Measurements from ENCODE around the gene OR5D16. TPM values are rescaled to one million over a fixed set of nuclear protein-coding genes. Genes with fewer than 3 reads are reported as not detected.
"Not testable (repeated sequence)": the region's sequence is repeated elsewhere in the genome, so short reads cannot be mapped to it uniquely, and the experiment has no call there.

The OR5D16 gene
- total RNA-seq = under 1 TPM in 1 of 8 experiments, not detected in 7; 0.38 TPM

DNA sequence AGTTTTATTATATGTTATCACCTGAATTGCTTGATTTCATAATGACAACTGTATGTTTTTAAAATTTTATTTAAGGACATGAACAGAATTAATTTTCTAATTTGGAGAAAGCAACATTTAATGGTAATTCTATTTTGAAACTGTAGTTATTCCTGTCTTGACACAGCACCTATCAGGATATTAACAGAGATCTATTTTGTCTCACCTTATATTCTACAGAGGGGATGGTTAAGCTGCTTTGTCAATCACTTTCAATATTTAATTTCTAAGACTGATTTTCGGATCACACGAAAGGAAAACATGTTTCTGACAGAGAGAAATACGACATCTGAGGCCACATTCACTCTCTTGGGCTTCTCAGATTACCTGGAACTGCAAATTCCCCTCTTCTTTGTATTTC lies at the start of gene OR5D16:
OR5D16 (plus strand) TSS at position 301 of the 400 bp plus-strand sequence; CDS start at position 301, 0 bp downstream.
- in situ Hi-C loops (cut with MboI; ENCODE audit: low pct_unique_long_range_greater_than_20kb in 2 of 9, low sequenced_read_pairs in 9 of 9, unreplicated experiment in 9 of 9) = no loop called here
- H3K4me1 ChIP-seq (replicated peaks in 1 of 2) = no peaks in the 10 kb centered on the region
- H3K27ac ChIP-seq = no peak within 1 kb of the TSS
- no peak within 1 kb of the TSS for H3K4me3 ChIP-seq
- 0 to 36% (median 10%) methylated on average over 1 to 3 of the region's 3 CpGs for WGBS, 10 experiments
- no peak for ATAC-seq (replicated peaks in 6 of 8)

DNA sequence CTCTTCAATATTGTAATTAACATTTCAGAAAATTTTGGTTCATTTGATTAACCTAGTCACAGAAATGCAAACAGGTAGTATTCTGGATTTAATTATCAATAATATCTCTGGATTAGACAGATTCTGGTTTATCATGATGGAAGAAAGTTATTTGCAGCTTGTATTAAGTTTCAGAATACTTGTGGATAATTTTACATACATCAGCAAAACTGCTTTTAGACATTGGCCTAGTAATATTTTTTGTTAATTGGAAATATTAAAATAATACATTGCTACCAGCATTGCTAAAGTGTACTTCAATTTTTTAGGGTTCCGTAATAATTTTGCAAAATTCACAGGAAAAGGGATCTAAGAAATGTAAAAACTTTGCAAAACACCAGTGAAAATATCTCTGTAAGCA lies 46.9 kb upstream of the OR5D16 start:
- in situ Hi-C loops (cut with MboI; ENCODE audit: low pct_unique_long_range_greater_than_20kb in 2 of 9, low sequenced_read_pairs in 9 of 9, unreplicated experiment in 9 of 9) = no loop called here
- ATAC-seq (replicated peaks in 6 of 8) = no peak
- no peak overlapping the region for H3K27ac ChIP-seq
- WGBS, 10 experiments = 0 to 89% (median 70%) methylated on average over 1 of the region's 1 CpG
- H3K4me1 ChIP-seq (replicated peaks in 1 of 2) = no peaks in the 10 kb centered on the region
- H3K4me3 ChIP-seq = no peak overlapping the region

DNA sequence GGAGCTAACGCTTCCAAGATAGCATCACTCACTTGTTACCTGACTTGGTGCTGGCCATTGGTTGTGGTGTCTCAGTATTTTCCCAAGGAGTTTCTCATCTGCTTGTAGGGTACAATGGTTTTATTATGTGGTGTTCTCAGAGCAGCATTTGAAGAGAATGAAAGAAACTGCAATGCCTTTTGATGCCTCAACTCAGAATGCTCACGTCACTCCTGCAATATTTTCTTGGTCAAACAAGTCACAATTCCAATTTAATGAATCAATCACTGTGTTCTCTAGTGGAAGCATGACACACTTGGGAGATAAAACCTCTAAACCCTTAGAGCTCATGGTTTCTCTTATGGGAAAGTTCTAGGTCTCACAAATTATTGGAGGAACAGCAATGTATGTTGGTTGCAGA lies 45.2 kb upstream of the OR5D16 start:
- no peak overlapping the region for H3K4me3 ChIP-seq
- 0 to 100% (median 54%) methylated on average over 1 to 2 of the region's 2 CpGs; no CpG with 5 or more reads in 3 of the 10 experiments for WGBS, 10 experiments
- H3K4me1 ChIP-seq (replicated peaks in 1 of 2) = no peaks in the 10 kb centered on the region
- no peak overlapping the region for H3K27ac ChIP-seq
- no peak for ATAC-seq (replicated peaks in 6 of 8)
- in situ Hi-C loops (cut with MboI; ENCODE audit: low pct_unique_long_range_greater_than_20kb in 2 of 9, low sequenced_read_pairs in 9 of 9, unreplicated experiment in 9 of 9) = no loop called here

DNA sequence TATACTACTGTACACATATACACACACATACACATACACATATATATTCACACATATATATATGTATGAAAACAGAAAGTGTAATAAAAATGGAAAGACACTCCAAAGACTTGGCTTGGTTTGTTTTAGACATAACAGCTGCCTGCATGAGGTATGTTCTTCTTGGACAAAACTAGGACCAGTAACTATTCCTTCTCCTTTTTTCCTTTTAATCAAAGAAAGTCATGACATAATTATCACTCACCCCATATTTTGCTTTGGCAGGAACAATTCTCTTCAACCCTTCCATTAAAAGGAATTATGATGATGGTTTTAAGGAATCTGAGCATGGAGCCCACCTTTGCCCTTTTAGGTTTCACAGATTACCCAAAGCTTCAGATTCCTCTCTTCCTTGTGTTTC lies 43.3 kb upstream of the OR5D16 start, which contains the start of gene OR5D14:
OR5D14 (plus strand) TSS at position 301 of the 400 bp plus-strand sequence; CDS start at position 301, 0 bp downstream.
- H3K4me1 ChIP-seq (replicated peaks in 1 of 2) = no peaks in the 10 kb centered on the region
- H3K27ac ChIP-seq = no peak within 1 kb of the TSS
- no peak within 1 kb of the TSS for H3K4me3 ChIP-seq
- in situ Hi-C loops (cut with MboI; ENCODE audit: low pct_unique_long_range_greater_than_20kb in 2 of 9, low sequenced_read_pairs in 9 of 9, unreplicated experiment in 9 of 9) = no loop called here
- no peak for ATAC-seq (replicated peaks in 6 of 8)

DNA sequence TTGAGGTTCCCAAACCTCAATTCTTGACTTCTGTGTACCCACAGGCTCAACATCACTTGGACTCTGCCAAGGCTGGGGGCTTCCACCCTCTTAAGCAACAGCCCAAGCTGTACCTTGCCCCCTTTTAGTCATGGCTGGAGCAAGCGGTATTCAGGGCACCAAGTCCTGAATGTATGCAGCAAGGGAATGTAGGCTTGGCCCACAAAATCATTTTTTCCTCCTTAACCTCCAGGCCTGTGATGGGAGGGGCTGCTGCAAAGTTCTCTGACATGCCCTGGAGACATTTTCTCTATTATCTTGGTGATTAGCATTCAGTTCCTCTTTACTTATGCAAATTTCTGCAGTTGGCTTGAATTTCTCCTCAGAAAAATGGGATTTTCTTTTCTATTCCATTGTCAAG lies 32.3 kb upstream of the OR5D16 start:
- 11 to 75% (median 70%) methylated on average over 1 of the region's 1 CpG; no CpG with 5 or more reads in 7 of the 10 experiments for WGBS, 10 experiments
- Histone ChIP-seq H3K4me3 (no peak overlapping the region), H3K4me1 (replicated peaks in 1 of 2) (no peaks in the 10 kb centered on the region), H3K27ac (no peak overlapping the region)
- no peak for ATAC-seq (replicated peaks in 6 of 8)
- in situ Hi-C loops (cut with MboI; ENCODE audit: low pct_unique_long_range_greater_than_20kb in 2 of 9, low sequenced_read_pairs in 9 of 9, unreplicated experiment in 9 of 9) = no loop called here

DNA sequence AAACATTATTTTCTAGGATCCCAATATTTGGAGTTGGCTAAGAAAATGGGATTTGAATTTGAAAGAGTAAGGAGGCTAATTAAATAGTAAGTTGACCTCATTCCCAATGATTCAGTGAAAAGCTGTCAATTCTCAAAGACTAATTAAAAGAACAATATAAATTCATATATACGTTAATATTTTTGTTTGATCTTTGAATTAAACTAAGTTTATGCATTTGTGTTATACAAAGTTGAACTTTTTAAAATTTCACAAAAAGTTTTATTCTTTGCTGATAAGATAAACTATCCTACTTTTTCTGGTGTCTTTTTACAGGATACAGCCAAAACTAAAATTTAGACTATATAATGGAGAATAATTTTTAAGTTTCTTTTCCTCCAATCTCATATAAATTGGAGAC lies 27.5 kb upstream of the OR5D16 start, which contains the start of gene OR5L1:
OR5L1 (plus strand) TSS at position 301 of the 400 bp plus-strand sequence. CDS start 100 bp downstream, outside the sequence.
- no peak for ATAC-seq (replicated peaks in 6 of 8)
- Histone ChIP-seq H3K4me3 (no peak within 1 kb of the TSS), H3K4me1 (replicated peaks in 1 of 2) (no peaks in the 10 kb centered on the region), H3K27ac (no peak within 1 kb of the TSS)
- in situ Hi-C loops (cut with MboI; ENCODE audit: low pct_unique_long_range_greater_than_20kb in 2 of 9, low sequenced_read_pairs in 9 of 9, unreplicated experiment in 9 of 9) = no loop called here
- WGBS, 10 experiments = 29 to 86% (median 40%) methylated on average over 1 of the region's 1 CpG

DNA sequence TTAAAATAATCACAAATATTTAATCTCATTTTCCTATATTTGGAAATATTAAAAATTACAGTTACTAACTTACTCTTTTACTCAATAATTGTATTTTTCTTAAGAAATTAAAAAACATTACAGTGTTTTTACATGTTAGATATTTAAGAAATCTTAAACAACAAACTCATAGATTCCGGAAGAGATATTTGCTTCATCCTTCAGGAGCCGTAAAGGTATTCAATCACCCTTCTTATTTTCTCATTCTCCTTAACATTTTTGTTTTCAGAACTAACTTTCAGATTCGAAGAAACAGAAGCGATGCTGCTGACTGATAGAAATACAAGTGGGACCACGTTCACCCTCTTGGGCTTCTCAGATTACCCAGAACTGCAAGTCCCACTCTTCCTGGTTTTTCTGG lies 19.2 kb upstream of the OR5D16 start, which contains the start of gene OR5D18:
OR5D18 (plus strand) TSS at position 301 of the 400 bp plus-strand sequence; CDS start at position 301, 0 bp downstream.
- WGBS, 10 experiments = 22 to 80% (median 61%) methylated on average over 1 to 5 of the region's 5 CpGs
- no peaks in the 10 kb centered on the region for H3K4me1 ChIP-seq (replicated peaks in 1 of 2)
- in situ Hi-C loops (cut with MboI; ENCODE audit: low pct_unique_long_range_greater_than_20kb in 2 of 9, low sequenced_read_pairs in 9 of 9, unreplicated experiment in 9 of 9) = no loop called here
- no peak within 1 kb of the TSS for H3K27ac ChIP-seq
- no peak for ATAC-seq (replicated peaks in 6 of 8)
- H3K4me3 ChIP-seq = no peak within 1 kb of the TSS

DNA sequence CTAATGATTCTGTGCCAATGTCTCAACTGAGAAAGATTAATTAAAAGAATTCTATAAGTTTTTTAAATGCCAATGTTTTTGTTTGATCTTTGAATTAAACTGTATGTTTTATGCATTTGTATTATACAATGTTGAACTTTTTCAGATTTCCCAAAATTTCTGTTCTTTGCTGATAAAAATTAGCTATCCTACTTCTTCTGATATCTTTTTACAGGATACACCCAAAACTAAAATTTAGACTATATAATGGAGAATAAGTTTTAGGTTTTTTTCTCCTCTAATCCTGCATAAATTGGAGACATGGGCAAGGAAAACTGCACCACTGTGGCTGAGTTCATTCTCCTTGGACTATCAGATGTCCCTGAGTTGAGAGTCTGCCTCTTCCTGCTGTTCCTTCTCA lies 11.6 kb upstream of the OR5D16 start, which contains the start of gene OR5L2:
OR5L2 (plus strand) TSS at position 301 of the 400 bp plus-strand sequence; CDS start at position 301, 0 bp downstream.
- in situ Hi-C loops (cut with MboI; ENCODE audit: low pct_unique_long_range_greater_than_20kb in 2 of 9, low sequenced_read_pairs in 9 of 9, unreplicated experiment in 9 of 9) = no loop called here
- no peaks in the 10 kb centered on the region for H3K4me1 ChIP-seq (replicated peaks in 1 of 2)
- no peak for ATAC-seq (replicated peaks in 6 of 8)
- H3K4me3 ChIP-seq = no peak within 1 kb of the TSS
- H3K27ac ChIP-seq = no peak within 1 kb of the TSS

DNA sequence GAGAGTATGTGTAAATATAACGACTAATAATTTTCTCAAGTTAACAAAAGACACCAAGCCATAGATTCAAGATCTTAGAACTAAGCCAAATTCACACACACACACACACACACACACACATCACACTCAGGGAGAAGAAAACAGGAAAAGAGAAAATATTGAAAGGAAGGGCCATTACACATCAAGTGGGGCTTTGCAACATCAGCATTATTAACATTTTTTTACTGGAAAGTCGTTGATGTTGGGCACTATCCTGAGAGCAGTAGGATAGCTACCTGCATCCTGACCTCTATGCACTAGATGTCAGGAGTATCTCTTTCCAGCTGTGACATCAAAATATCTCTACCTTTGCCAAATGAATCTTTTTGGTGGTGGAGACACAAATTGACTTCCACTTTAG lies 8.9 kb downstream of the OR5D16 start:
- in situ Hi-C loops (cut with MboI; ENCODE audit: low pct_unique_long_range_greater_than_20kb in 2 of 9, low sequenced_read_pairs in 9 of 9, unreplicated experiment in 9 of 9) = no loop called here

DNA sequence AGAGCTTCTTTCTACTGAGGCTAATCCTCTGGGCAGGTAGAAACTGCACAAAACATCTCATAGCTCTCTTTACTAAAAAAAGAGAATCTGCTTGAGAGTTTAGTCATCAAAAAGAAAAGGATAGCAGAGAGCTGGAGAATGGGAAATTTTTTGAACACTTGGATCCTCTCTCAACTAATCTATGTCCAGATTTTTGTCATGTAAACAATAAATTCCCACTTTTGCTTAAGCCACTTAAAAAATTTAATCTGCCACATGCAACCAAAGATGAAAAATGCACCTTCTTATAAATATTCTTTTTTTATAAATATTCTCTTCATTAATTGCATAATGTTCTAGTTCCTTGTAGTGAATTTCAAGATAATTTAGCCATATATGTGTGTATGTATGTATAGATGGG lies 10.5 kb downstream of the OR5D16 start:
- Histone ChIP-seq H3K4me3 (no peak overlapping the region), H3K4me1 (replicated peaks in 1 of 2) (no peaks in the 10 kb centered on the region), H3K27ac (no peak overlapping the region)
- in situ Hi-C loops (cut with MboI; ENCODE audit: low pct_unique_long_range_greater_than_20kb in 2 of 9, low sequenced_read_pairs in 9 of 9, unreplicated experiment in 9 of 9) = no loop called here
- ATAC-seq (replicated peaks in 6 of 8) = no peak

More for the DNA sequence above, 8.9 kb downstream of the OR5D16 start:
- Histone ChIP-seq H3K27ac (no peak overlapping the region), H3K4me3 (no peak overlapping the region), H3K4me1 (replicated peaks in 1 of 2) (no peaks in the 10 kb centered on the region)
- 0 to 80% (median 29%) methylated on average over 1 to 2 of the region's 2 CpGs; no CpG with 5 or more reads in 2 of the 10 experiments for WGBS, 10 experiments
- ATAC-seq (replicated peaks in 6 of 8) = no peak

DNA sequence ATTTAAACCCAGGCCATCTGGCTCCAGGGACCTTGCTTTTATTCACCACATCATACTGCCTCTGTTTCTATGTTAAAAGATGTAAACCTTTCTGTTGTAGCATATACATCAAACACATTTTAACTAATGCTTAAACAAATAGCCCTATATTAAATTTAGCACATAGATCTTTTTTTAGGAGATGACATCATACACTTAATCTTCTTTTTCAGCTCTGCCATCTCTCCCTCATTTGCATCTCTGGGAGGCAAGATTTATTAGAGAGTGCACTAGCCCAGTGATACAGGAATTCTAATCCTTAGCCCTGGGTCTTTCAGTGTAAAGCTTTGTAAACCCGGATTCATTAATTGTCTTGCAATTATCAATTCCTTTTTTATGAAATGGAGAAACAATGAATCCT lies 13.6 kb downstream of the OR5D16 start:
- Histone ChIP-seq H3K27ac (no peak overlapping the region), H3K4me1 (replicated peaks in 1 of 2) (no peaks in the 10 kb centered on the region), H3K4me3 (no peak overlapping the region)
- in situ Hi-C loops (cut with MboI; ENCODE audit: low pct_unique_long_range_greater_than_20kb in 2 of 9, low sequenced_read_pairs in 9 of 9, unreplicated experiment in 9 of 9) = loop anchor here in 1 of 9 experiments (25.0 kb wide), 1 partner anchor 90 kb away; the partner anchor contains the start of gene OR5D13
- WGBS, 10 experiments = 0 to 88% (median 50%) methylated on average over 1 of the region's 1 CpG
- peak in 2 of 8 experiments; percentile 43 for ATAC-seq (replicated peaks in 6 of 8)

DNA sequence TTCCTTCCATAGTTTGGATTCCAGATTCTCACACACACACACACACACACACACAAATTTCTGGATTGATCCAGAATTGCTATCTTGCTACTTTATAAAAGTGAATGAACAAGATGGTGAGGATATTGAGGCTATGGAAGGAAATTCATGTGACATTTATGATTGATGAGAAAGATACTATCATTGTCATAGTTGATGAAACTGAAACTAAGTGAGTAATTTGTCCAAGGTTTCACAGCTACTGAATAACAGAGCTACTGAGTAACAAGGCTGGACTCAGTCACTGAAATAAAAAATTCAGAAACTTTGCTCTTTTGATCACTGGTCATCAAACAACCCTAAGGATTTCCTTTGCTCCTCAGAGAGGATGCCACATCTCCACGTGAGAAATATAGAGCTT lies 16.2 kb downstream of the OR5D16 start:
- 0 to 80% (median 19%) methylated on average over 1 of the region's 1 CpG; no CpG with 5 or more reads in 4 of the 10 experiments for WGBS, 10 experiments
- Histone ChIP-seq H3K4me3 (no peak overlapping the region), H3K4me1 (replicated peaks in 1 of 2) (no peaks in the 10 kb centered on the region), H3K27ac (no peak overlapping the region)
- ATAC-seq (replicated peaks in 6 of 8) = no peak
- in situ Hi-C loops (cut with MboI; ENCODE audit: low pct_unique_long_range_greater_than_20kb in 2 of 9, low sequenced_read_pairs in 9 of 9, unreplicated experiment in 9 of 9) = loop anchor here in 1 of 9 experiments (25.0 kb wide), 1 partner anchor 92 kb away; the partner anchor contains the start of gene OR5D13

DNA sequence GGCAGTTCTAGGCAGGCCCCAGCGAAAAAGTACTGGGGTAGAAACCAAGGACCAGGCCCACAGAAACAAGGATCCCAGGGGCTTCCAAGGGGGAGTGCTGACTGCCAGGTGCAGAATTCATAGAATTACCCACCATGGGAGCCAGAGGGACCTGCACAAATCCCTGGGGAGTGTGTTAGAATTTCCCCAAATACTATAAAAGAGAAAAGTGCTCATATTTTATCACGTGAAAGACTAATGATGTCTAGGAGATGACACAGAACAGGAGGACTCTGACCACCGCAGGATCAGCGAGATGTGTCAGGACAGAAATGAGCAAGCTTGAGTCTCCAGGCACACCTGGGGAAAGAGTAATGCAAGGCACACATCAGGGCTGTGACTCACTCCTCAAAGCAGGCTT lies 28.8 kb downstream of the OR5D16 start:
- in situ Hi-C loops (cut with MboI; ENCODE audit: low pct_unique_long_range_greater_than_20kb in 2 of 9, low sequenced_read_pairs in 9 of 9, unreplicated experiment in 9 of 9) = loop anchor here in 1 of 9 experiments (25.0 kb wide), 1 partner anchor 105 kb away; the partner anchor contains the start of gene OR5D13
- H3K27ac ChIP-seq; H3K4me3 ChIP-seq; ATAC-seq (replicated peaks in 6 of 8); H3K4me1 ChIP-seq (replicated peaks in 1 of 2): not testable (repeated sequence)
- 0 to 100% (median 35%) methylated on average over 1 to 2 of the region's 4 CpGs; no CpG with 5 or more reads in 4 of the 10 experiments for WGBS, 10 experiments

DNA sequence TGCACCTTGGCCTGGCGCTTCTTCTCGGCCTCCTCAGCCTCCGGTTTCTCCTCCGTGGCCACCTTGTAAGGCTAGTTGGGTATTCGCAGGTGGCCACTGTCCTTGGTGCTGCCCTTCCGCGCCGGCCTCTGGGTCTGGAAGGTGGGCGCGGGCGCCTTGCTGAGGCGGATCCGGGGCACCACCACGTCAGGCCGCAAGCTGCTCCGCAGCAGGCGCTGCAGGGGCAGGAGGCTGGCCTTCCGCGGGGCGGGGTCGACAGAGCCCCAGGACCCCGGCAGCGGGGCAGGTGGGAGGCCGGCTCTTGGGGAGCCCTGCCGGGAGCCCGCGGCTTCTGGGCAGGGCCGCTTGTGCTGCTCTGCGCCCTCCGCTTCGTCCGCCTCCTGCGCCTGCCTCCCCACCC lies 34.2 kb downstream of the OR5D16 start:
- WGBS, 10 experiments = 94 to 96% methylated on average over 3 to 12 of the region's 33 CpGs; no CpG with 5 or more reads in 8 of the 10 experiments
- H3K4me3 ChIP-seq; H3K4me1 ChIP-seq (replicated peaks in 1 of 2); ATAC-seq (replicated peaks in 6 of 8); H3K27ac ChIP-seq: not testable (repeated sequence)
- in situ Hi-C loops (cut with MboI; ENCODE audit: low pct_unique_long_range_greater_than_20kb in 2 of 9, low sequenced_read_pairs in 9 of 9, unreplicated experiment in 9 of 9) = loop anchor here in 1 of 9 experiments (25.0 kb wide), 1 partner anchor 110 kb away; the partner anchor contains the start of gene OR5D13
